NCI-H2107 treated with DMSO at 0.1 percent for 48 hours (cell line): Measurements from ENCODE around the gene CABLES1.
"Not testable (repeated sequence)": the region's sequence is repeated elsewhere in the genome, so short reads cannot be mapped to it uniquely, and the experiment has no call there.

Experiments
- DNase-seq: peaks from one replicate; lab custom pipeline; 2025; ENCODE audit not compliant: unreplicated experiment; lab: John Stamatoyannopoulos, UW

Gene CABLES1

GRCh38 chr18:23260926-23261590, 125.8 kb downstream of the CABLES1 start:
- DNase-seq = no peak

- DNase-seq = no peak
Observed at GRCh38 chr18:23263551-23264235, 128.4 kb downstream of the CABLES1 start.

DNA sequence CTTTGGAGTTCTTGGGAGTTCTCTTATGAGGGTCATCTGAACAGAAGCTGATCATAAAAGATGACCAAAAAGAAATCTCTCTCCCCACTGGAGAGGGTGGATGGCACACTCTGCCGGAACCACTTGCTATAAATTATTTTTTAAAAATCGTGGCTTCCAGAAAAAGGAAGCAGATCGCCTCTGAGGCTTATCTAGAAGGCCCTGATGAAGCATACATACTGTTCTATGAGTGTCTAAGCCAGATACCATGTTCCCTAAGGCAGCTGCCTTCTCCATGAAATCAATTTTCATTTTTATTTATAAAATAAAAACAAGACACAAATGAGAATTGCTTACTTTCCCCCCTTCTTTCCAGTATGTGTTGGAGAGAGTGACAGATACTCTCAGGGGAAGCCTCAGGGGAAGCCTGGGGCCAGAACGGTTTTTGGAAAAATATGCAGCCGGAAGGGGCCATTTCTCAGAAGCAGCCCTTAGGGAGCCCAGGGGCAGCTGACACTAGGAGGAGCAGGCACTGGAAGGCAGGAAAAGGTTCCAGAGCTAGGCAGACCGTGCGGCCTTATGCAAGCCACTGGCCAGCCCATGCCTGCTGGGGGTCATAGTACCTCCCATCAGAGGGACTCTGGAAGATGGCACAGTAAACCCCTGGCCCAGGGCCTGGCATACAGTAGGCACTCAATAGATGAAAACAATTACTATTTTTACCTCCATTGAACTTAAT, 130.6 kb downstream of the CABLES1 start:
- DNase-seq = no peak

DNA sequence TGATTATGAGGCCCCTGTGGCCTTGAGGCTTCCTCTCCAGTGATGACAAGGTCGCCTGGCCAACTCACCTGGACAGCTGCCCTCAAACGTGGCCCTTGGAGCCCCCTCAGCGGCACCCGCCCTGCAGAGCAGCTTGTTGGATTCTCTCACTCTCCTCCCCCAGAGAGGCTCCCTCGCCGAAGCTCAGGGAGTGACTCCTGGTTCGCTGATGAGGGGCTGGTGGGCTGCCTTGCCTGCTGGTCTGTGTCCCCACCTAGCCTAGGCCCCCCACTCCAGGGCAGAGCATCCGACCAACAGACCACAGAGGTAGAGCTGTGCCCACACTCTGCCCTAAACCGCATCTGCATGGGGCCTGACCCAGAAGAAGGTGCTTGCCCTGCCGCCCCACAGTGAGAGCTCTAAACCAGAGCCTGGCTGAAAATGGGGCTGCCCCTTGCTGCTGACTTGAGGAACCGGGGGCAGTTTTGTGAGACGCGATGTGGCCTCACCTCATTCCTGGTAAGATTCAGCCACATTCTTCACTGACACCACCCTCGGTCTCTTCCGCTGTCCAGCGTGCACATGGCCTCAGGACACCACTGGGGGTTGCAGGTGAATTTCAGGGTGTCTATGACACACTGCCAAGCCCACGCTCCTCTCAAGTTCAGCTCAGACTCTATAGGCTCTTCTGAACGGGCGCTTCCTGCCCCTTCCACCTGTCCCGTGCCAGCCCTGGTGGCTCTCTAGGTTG, 131.6 kb downstream of the CABLES1 start:
- no peak for DNase-seq

DNA sequence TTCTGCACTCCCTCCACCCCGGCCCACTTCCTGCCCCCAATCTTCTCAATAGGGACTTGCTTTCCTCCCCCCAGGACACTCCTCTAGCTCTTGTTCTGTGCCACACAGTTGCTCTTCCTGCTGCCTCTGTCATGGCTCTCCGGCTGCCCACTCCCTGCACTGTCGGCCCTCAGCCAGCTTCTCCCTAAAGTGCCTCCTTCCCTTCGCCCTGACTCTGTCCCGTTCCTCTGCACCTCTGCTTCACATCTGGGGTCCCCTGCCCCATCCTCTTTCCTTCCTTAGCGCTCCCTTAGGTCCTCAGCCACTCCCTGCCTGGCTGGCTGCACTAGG, 132.1 kb downstream of the CABLES1 start:
- DNase-seq = no peak

GRCh38 chr18:23268641-23269040, 133.4 kb downstream of the CABLES1 start:
- no peak for DNase-seq

DNA sequence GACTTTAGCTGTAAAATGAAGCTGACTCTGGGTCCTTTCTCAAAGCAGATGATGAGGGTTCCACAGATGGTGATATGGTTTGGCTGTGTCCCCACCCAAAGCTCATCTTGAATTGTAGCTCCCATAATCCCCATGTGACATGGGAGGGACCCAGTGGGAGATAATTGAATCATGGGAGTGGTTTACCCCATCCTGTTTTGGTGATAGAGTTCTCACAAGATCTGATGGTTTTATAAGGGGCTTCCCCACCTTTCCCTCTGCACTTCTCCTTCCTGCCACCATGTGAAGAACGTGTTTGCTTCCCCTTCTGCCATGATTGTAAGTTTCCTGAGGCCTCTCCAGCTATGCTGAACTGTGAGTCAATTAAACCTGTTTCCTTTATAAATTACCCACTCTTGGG, 133.8 kb downstream of the CABLES1 start:
- not testable (repeated sequence) for DNase-seq

- DNase-seq = no peak
Observed at GRCh38 chr18:23269928-23270327, 134.6 kb downstream of the CABLES1 start.

DNA sequence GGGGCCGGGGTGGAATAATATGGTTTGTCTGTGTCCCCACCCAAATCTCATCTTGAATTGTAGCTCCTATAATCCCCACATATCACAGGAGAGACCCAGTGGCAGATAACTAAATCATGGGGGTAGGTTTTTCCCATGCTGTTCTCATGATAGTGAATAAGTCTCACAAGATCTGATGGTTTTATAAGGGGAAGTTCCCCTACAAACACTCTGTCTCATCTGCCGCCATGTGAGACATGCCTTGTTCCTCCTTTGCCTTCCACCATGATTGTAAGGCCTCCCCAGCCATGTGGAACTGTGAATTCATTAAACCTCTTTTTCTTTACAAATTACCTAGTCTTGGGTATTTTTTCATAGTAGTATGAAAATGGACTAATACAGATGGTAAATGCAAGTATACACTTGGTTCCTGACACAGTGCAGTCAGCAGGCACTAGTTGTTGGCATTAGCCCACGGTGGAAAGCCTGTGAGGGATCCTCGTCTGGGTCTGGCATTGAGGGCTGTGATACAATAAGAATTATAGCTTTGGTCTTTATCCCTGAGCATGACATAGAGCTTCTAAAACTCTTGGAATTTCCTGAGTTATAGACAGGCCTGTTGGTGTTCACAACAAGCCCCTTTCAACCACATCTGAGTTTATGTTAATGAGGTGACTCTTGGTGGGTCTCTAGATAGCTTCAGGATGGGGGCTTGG, 135.8 kb downstream of the CABLES1 start:
- no peak for DNase-seq

DNA sequence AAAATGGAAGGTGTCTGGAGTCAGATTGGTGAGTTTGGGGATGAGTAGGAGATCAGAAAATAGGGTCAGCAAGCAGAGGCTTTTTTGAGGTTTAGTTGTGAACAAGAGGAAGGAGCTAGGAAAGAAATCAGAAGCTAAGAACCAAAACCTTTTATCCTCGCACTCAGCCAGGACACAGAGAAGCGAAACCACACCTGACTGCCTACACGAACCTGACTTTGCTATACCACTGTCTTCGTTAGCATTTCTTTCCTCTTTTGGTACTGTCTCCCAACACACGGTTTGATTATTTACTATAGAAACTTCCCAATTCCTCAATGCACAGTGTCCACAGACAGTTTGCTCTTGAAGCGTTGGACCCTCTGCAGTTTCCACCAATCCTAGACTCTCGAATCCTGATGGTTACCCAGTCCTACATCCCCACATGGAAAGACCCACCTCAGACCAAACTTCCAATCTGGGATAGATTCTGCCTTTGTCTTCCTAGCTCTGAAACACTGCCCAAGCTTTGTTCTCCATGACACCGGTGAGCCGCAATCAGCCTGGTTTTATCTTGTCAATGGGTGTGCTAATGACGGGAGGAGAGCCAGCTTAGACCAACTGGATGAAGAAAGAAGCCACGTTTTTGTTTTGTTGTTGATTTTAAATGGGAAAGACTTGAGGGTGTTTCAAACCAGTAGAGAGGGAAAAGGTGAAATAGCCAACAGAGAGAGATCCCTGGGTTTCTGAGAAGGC, 137.4 kb downstream of the CABLES1 start:
- DNase-seq = no peak

DNA sequence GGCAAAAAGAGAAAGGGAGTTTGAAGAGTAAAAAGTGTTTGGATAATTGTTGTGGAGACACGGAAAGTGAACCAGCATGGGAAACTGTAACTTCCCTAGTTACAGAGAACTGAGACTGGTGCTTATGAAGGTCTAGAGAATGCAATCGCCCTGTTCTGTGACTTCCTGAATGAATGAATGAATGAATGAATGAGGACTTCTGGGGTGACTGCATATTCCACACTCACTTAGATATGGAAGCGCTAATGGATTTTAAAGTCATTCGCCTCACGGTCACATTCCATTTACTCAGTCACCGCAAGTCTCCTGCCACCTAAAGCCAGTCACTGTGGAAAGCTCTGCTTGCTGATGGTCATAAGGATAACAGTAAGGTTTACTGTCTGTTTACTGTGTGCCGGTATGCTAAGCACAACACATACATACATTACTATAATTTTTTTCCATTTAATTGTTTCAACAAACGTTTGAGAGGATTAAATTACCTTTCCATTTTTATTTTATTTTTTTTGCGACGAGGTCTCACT, 138.2 kb downstream of the CABLES1 start:
- no peak for DNase-seq

DNA sequence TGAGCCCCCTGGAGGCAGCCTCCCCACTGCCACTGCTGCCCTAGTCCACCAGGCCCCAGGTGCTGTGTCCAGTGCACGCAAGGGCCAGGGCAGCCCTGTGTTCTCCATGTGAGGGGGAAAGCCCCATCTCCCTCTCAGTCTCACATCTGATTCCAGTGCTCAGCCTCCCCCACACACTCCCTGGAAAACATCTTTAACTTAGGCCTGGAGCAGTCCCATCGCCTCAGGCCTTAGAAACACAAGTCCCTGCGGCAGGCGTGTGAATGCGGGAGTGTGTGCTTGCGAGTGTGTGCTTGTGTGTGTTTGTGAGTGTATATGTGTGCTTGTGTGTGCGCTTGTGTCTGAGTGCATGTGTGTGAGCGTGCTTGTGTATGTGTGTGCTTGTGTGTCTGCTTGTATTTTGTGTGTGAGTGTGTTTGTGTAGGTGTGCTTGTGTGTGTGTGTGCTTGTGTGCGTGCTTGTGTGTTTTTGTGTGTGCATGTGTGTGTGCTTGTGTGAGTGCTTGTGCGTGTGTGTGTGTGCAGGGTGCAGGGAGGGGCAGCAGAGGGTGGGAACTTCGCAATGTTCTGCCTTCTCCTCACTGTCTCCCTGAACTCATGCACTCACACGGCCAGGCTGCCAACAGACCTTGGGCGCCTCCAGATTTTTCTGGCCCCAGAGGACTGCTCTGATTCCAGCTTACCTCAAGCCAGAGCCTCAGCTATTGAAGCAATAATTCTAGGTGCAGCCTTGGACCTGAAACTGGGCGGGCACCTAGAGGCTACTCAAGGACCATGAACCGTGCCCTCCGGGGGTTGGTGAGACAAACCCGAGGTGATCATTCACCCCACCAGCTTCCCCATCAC, 139.6 kb downstream of the CABLES1 start:
- no peak for DNase-seq

GRCh38 chr18:23276451-23276850, 141.2 kb downstream of the CABLES1 start:
- DNase-seq = no peak

GRCh38 chr18:23277399-23277798, 142.1 kb downstream of the CABLES1 start:
- no peak for DNase-seq

DNA sequence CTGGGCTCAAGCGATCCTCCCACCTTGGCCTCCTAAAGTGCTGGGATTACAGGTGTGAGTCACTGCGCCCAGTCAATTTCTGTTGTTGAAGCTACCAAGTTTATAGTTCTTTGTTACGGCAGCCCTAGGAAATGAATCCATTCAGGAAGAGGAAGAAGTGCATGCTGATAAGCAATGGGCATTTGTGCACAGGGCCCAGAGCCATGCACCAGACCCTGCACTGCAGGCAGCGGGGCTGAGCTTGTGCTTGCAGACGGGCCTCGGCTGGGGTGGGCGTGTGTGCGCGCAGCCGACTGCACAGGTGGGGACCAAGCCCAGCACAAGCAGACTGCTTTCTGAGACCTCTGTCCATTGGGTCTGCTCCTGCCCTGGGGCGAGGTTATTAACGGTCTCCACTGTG, 144.6 kb downstream of the CABLES1 start:
- no peak for DNase-seq

DNA sequence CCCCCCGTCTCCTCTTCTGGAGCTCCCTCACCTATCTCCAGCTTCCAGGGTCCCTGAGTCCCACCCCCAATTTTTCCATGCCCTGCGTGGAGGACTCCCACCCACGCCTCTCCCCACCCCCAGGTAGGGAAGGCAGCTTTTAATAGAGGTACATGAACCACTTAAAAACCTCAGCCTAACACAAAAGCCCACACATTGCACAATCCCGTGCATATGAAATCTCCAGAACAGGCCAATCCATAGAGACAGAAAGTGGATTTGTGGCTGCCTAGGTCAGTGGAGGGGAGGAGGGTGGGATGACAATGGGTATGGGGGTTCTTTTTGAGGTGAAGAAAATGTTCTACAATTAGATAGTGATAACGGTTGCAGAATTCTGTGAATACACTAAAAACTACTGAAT, 145.6 kb downstream of the CABLES1 start:
- DNase-seq = no peak

DNA sequence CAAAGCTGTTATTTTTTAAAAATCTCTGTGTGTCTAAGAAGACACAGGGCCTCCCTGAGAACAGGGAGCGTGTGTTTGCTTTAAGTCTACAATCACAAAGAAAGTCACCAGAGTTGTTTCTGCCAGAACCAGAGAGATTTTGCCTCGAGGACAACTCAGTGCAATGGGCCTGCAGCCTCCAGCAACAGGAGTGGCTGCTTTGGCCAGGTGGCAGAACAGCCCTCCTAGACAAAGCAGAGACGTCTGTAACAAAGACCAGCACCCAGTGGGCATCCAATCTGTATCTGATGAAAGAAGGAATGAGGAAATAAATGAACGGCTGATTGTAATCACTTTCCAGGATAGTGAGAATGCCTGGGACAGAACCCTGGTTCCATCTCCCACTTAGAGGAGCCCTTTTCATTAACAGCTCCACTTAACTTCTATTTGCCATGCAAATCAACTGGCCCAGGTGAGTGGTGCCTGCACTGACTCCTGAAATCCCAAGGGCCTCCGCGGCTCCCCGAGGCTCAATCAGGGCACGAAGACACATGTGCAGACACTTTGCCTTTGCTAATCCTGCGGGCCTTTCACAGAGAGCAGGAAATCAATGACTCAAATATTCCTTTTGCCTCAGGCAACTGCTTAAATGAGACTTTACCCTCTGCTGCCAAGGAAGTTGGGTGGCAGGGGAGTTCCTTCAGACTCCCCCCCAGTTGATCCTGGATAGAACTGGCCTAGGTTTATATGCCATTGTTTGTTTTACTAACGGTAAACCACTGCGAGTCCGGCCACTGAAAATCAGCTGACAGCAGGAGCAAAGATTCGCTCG, 146.5 kb downstream of the CABLES1 start:
- peak; percentile 9 for DNase-seq

DNA sequence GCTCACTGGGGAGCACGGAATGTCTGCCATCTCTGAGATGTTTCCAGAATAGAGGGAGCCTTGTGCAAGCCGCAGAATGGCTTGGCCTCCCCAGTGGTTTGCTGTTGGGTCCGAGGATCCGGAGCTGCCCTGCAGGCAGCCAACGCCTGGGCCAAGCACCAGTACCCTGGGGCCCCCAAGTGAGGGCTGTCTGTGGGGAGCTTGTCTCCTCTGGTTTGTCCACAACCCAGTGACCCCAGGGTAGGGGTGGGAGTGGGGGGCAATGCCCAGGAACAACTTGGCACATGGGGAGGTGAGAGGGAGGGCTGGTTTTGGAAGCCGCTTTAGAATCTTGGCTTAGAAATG, 147.1 kb downstream of the CABLES1 start:
- no peak for DNase-seq
